ENCODE data around the gene THOC5.
A peak's percentile ranks its signal among the peaks of the same experiment; 100 is the strongest.
"Not testable (repeated sequence)": the region's sequence is repeated elsewhere in the genome, so short reads cannot be mapped to it uniquely, and the experiment has no call there.

The THOC5 gene

DNA sequence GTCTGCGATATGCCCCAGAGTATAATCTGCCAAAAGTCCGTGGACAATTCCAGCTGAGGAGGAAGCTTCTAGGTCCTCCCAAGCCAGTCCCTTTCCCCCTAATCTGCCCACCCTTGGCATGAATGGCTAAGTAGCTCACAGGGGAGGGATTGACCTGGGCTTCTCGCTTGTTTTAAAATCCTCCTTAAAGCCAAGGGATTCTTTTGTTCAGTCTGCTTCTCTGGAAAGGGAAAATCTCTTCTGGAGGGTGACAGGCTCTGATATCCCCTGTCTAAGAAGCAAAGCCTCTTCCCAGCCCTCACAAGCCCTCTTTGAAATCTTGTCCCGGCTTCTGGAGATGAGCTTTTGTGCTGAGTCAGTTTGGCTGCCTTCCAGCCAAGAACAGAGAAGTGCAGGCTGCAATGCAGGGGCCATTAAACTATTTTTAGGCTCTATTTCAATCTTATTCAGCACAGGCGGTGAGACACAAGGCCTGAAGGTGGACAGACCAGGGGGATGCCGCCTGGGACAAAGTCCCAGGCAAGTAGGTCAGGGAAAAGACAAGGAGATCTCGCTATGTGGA, 49.7 kb downstream of the THOC5 start:
- peak; percentile 70 for DNase-seq

DNA sequence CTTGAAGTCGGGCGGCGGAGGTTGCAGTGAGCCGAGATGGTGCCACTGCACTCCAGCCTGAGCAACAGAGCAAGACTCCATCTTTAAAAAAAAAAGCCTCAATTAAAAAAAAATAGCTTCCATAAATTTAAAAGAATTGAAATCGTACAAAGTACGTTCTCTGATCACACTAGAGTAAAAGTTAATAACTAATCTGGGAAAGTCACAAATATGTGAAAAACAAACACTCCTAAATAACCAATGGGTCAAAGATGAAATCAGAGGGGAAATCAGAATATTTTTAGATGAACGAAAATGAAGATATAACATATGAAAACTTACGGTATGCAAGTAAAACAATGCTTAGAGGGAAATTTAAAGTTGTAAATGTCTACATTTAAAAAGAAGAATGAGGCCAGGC, 53.7 kb downstream of the THOC5 start:
- DNase-seq = no peak

GRCh38 chr22:29493636-29494035, 59.9 kb downstream of the THOC5 start:
- DNase-seq = no peak

GRCh38 chr22:29491012-29491411, 62.5 kb downstream of the THOC5 start:
- no peak for DNase-seq

DNA sequence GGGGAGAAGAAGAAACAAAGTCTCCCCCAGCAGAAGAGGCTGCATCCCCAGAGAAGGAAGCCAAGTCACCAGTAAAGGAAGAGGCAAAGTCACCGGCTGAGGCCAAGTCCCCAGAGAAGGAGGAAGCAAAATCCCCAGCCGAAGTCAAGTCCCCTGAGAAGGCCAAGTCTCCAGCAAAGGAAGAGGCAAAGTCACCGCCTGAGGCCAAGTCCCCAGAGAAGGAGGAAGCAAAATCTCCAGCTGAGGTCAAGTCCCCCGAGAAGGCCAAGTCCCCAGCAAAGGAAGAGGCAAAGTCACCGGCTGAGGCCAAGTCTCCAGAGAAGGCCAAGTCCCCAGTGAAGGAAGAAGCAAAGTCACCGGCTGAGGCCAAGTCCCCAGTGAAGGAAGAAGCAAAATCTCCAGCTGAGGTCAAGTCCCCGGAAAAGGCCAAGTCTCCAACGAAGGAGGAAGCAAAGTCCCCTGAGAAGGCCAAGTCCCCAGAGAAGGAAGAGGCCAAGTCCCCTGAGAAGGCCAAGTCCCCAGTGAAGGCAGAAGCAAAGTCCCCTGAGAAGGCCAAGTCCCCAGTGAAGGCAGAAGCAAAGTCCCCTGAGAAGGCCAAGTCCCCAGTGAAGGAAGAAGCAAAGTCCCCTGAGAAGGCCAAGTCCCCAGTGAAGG, 64.3 kb downstream of the THOC5 start:
- DNase-seq = not testable (repeated sequence)

DNA sequence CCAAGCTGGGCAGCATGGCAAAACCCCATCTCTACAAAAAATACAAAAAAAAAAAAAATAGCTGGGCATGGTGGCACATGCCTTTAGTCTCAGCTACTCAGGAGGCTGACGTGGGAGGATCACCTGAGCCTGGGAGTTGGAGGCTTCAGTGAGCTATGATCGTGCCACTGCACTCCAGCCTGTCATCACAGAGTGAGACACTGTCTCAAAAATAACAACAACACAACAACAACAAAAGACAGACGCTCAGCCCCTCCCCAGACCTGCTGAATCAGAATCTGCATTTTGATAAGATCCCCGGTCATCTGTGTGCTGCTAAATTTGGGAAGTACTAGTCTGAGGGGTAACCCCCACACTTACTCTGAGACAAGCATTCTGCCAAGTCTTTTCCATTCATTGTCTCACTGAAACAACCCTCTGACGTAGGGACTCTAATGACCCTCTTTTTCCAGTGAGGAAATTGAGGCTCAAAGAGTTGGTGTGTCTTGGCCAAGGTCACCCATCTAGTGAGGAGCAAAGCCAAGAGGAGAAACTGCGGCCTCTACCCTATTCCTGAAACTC, 66.1 kb downstream of the THOC5 start:
- DNase-seq = no peak

DNA sequence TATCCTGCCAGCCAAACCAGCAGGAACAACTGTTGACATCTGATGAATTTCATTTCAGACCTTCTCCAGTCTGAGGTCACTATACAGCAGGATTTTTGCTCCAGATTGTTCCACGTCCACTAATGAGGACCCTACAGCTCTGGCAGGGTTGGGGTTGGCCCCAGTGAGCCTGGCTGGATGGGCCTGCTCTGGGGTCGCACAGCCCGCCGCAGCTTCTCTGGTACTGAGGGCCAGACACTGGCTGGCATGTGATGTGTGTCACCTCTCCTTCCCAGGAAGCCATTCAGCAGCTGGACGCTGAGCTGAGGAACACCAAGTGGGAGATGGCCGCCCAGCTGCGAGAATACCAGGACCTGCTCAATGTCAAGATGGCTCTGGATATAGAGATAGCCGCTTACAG, 68.1 kb downstream of the THOC5 start:
- DNase-seq = no peak

- no peak for DNase-seq
Observed at GRCh38 chr22:29484642-29485041, 68.9 kb downstream of the THOC5 start.

DNA sequence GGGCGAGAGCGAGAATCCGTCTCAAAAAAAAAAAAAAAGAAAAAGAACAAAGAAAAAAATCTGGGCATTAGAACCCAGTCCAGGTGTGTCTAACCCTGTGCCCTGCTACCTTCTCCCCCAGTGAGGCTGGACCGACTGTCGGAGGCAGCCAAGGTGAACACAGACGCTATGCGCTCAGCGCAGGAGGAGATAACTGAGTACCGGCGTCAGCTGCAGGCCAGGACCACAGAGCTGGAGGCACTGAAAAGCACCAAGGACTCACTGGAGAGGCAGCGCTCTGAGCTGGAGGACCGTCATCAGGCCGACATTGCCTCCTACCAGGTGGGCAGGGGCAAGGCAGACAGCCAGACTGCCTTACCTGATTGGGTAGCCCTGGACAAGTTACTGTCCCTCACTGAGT, 70.3 kb downstream of the THOC5 start:
- DNase-seq = no peak

GRCh38 chr22:29482726-29483125, 70.8 kb downstream of the THOC5 start:
- no peak for DNase-seq

DNA sequence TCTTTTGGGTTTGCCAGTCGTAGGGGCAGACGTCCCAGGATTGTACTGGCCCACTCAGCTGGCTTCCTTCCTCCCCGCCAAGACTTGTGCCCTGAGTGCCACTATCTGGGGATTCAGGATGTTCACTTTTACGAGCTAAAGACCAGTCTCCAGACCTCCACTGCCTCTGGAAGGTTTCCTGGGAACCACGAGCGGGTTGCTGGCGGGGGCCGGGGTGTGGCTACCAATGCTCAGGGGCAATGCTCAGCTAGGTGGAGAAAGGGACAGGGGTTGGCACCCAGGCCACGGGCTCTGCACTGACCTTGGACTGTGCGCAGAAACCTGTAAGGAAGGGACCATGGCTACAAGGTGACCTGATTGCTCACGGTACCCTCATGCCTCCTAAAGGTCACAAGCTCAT, 71.3 kb downstream of the THOC5 start:
- no peak for DNase-seq

GRCh38 chr22:29481265-29482000, 72.1 kb downstream of the THOC5 start:
- no peak for DNase-seq

DNA sequence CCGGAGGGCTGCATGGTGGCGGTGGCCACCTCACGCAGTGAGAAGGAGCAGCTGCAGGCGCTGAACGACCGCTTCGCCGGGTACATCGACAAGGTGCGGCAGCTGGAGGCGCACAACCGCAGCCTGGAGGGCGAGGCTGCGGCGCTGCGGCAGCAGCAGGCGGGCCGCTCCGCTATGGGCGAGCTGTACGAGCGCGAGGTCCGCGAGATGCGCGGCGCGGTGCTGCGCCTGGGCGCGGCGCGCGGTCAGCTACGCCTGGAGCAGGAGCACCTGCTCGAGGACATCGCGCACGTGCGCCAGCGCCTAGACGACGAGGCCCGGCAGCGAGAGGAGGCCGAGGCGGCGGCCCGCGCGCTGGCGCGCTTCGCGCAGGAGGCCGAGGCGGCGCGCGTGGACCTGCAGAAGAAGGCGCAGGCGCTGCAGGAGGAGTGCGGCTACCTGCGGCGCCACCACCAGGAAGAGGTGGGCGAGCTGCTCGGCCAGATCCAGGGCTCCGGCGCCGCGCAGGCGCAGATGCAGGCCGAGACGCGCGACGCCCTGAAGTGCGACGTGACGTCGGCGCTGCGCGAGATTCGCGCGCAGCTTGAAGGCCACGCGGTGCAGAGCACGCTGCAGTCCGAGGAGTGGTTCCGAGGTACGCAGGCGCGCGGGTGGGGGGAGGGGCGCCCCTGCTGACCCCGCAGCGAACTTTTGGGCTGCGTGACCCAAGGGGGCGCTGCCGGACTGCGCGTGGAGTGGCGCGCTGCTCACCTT, 72.9 kb downstream of the THOC5 start:
- no peak for DNase-seq

DNA sequence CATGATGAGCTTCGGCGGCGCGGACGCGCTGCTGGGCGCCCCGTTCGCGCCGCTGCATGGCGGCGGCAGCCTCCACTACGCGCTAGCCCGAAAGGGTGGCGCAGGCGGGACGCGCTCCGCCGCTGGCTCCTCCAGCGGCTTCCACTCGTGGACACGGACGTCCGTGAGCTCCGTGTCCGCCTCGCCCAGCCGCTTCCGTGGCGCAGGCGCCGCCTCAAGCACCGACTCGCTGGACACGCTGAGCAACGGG, 73.4 kb downstream of the THOC5 start:
- no peak for DNase-seq

DNA sequence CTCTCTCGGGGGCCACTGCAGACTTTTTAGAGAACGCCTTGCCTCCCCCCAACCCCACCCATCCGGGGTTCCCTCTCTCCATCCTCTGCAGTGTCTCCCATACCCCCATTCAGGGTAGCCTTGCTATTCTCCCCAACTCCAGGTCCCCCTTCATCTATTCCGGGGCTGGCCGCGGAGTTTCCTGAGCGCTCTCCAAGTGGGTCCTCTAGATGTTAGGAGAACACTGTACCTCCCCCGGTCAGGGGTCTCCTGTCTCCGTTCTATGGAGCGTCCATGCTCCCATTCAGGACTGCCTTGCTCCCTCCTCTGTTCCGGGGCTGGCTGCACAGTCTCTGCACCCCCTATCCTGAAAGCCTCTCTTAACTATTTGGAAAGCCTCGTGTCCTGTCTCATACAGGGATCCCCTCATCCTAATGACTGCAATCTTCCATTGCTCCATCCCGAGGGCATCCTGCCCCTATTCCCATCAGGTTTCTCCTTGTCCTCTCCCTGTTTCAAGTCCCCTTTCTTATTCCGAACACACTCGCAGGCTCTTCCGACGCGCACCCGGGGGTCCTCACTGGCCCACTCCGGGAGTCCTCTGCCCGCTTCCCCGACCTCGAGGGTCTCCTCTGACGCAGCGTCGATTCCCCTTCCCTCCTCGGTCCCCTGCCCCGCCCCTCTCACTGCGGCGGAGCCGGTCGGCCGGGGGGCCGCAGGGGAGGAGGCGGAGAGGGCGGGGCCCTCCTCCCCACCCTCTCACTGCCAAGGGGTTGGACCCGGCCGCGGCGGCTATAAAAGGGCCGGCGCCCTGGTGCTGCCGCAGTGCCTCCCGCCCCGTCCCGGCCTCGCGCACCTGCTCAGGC, 73.9 kb downstream of the THOC5 start, which contains the start of gene NEFH:
NEFH (plus strand) TSS at position 802 of the 845 bp plus-strand sequence. CDS start 45 bp downstream, outside the sequence.
- no peak for DNase-seq

GRCh38 chr22:29478326-29479276, 75.0 kb downstream of the THOC5 start:
- DNase-seq = no peak

- no peak for DNase-seq
Observed at GRCh38 chr22:29477723-29478318, 75.7 kb downstream of the THOC5 start.

DNA sequence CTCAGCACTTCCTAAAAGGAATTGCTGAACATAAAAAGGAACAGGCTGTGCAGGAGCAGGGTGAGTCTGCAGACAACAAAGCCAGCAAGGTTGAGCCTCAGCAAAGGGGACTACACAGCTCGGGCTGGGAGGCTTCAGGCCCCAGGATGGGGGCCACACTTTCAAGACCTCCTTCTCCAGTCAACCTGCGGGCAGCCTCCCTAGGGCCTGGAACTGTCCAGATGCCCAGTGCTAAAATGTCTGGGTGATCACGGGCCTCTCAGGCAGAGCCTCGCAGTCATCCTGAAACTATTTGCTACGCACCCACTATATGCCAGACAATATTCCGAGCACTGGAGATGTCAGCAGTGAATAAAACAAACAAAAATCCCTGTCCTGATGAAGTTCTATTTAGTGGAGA, 77.4 kb downstream of the THOC5 start:
- no peak for DNase-seq

- peak; percentile 94 for DNase-seq
Observed at GRCh38 chr22:29475550-29475949, 78.0 kb downstream of the THOC5 start.

DNA sequence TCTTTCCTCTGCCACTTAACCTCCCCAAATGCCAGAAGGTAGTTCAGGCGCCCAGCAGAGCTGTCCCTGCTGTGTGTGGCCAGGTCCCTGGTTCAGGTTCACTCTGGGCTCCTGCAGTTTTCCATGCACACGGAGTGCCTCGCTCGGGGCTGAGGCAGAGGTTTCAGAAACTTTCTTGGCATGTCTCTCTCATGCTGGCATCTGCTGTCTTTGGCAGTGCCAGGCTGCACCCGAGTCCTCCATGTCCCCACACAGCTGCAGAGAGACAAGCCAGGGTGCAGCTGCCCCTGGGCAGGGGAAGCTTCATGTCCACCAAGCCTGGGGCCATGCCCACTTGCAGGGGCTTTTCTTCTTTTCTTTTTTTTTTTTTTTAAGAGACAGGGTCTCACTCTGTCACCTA, 80.6 kb downstream of the THOC5 start:
- DNase-seq = no peak
